GM19372 (cell line): Measurements from ENCODE around the gene TTC32.
A peak's percentile ranks its signal among the peaks of the same experiment; 100 is the strongest.

Experiments
- ATAC-seq: cut with Tn5 transposase; IDR thresholded peaks from one replicate; pipeline ENCODE4 v1.9.1; 2021; ENCODE audit warnings: mild to moderate bottlenecking, low read depth, moderate library complexity; ENCODE audit not compliant: unreplicated experiment

Gene TTC32

GRCh38 chr2:19878268-19879046 is 23.3 kb downstream of the TTC32 start:
- no peak for ATAC-seq

DNA sequence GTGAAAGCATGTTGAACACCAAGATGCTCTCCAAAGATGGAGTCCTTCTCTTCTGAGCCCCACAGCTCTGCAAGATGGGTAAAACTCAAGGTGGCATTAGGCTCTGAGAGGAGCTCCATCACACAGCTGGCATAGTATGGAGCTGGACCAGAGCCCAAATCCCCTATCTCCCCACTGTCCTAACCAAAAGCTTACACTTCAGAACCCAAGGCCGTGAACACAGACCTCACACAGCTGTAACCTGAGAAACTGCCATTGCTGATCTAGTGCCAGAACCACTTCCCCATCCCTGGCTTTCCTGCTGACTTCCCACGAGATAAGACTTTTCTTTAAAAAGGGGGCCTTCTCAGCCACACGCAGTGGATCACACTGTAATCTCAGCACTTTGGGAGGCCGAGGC is 25.0 kb downstream of the TTC32 start:
- ATAC-seq: no peak

- ATAC-seq: no peak
Observed at GRCh38 chr2:19875280-19875679, 26.5 kb downstream of the TTC32 start.

DNA sequence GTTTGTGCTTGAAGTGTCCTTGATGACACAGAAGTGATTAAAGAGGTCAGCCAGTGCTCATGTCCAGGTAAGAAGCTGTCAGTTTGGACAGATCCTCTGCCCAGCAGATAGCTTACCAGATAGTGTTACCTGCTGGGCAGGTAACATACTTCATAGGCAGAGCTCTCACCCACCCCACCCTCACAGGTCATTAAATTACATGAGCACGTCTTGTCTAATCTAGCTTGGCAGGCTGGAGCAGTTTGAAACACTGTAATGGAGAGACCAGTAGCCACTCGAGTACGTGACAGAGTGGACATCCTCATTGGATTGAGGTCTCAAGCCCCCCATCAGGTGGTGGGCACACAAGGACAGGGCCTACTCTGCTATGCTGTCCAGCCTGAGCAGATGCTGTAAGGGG is 27.1 kb downstream of the TTC32 start:
- no peak for ATAC-seq

DNA sequence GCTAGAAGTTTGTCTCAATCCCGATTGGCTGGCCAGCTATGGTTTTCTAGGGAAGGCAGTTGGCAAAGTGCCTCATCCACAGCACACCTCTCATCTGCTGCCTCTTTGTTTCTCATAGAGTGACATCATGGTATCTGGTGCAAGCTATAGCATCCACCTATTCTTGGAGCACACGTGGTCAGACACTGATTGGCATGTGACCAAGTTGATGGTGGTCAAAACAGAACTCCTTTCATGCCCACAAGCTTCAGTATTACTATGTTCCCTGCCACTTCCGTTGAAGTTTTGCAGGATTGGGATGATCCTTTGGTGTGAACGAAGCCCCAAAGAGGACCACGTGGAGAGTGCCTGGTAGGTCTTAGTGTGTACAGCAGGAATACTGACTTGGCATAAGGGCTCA is 28.8 kb downstream of the TTC32 start:
- no peak for ATAC-seq

- no peak for ATAC-seq
Observed at GRCh38 chr2:19872302-19872701, 29.5 kb downstream of the TTC32 start.

DNA sequence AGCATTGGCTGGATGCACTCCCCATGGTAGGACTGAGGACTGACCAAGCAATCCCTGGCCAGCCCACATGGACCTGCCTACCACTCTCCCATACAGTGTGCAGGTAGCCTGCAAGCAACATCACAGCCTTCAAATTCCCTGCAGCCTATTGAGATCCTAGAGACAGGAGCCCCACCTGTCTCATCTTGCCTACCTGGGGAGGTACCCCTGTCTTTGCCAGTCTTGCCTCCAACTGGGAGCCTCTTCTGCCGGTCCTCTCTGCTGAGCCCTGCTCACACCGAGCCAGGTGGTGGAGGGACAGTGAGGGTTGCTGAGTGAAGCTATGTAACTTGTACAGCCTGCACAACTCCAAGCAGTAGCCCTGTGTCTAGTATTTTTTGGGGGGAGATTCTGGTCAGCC is 29.9 kb downstream of the TTC32 start:
- no peak for ATAC-seq

GRCh38 chr2:19870792-19871191 is 31.0 kb downstream of the TTC32 start:
- ATAC-seq: no peak

- peak; percentile 73 for ATAC-seq
Observed at GRCh38 chr2:19868701-19869580, 32.8 kb downstream of the TTC32 start.

- ATAC-seq: peak; percentile 2
Observed at GRCh38 chr2:19868224-19868623, 33.6 kb downstream of the TTC32 start.

GRCh38 chr2:19866771-19867170 is 35.0 kb downstream of the TTC32 start:
- no peak for ATAC-seq

DNA sequence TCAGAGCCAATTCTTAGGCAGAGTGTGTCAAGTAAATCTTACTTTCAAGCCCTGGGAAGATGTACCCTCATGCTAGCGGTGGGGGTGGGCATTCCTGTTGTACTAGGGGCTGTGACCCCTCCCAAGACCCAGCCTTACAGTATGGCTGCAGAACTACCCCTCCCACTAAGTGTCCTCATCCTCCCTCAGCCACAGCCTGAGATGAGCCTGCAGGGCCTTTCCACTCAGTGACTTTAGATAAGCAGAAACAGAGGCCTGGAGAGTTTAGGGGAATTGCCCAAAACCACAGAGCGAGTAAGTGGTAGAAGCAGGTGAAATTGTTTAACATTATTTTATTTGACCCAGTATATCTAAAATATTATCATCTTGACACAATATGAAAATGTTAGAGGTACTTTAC is 36.6 kb downstream of the TTC32 start:
- ATAC-seq: no peak

GRCh38 chr2:19864381-19864780 is 37.4 kb downstream of the TTC32 start:
- ATAC-seq: no peak

DNA sequence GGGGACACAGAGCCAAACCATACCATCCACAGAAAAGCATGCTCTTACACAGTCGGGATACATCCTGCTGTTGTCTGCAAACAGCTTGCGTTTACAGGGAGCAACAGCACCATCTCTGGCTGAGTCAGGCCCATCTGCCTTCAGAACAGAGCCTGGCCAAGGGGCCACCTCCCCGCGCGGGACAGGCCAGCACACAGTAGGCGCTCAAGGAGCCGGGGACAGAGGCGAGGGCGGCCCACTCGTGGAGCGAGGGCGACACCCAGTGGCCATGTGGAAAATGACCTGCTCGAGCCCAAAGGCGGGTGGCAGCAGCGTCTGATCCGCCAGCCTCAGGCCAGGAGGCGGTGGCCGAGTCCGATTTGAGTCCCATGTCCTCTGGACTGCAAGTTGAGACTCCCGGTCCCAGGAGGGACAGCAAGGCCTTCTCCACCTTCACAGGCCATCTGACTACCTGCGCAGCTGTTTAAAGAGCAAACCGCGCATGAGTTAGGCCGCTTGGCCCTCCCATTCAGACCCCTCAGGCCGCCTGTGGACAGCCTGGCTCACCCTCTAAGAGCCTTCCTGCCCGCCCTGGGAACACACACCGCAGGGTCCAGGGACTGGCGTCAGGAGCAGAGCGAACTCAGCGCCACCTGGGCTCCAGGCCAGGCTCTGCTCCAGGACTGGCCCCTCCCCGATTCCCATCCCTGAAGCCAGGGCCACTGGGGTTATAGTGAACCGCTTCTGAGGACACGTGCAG is 38.3 kb downstream of the TTC32 start:
- ATAC-seq: peak; percentile 63

DNA sequence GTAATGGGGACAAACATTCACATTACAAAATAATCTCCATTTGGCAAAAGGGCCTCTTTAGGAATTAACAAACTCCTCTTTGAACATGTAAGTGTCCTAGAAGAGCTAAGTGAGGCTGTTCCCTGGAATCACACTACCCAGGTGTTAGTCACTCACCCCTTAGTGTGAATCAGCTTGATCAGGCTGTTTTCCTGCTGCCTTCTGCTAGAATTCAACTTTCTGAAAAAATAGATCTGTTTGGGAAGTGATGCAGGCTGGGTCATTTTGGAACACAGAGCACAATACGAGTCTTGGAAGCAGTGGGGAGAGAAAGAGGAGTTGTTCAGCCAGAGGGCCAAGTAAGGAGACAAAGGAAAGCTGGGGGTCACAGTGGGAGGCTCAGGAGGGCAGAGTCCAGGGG is 40.0 kb downstream of the TTC32 start:
- ATAC-seq: no peak

DNA sequence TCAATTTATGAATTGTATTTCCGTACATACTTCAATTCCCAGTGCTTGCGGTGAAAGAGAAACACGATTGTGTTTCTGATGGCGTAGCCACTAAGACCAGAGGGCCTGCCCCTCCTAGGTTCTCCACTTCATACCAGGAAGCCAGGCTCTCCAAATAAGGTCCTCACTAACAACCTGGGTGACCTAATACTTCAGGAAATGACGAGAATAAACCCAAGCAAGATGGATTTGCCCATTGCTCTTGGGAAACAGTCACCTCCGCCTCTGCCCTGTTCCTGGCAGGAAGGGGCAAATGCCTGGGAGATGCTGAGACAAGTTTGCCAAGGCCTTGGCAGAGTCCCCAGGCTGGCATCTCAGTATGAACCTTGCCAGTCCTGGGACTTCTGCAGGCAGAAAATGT is 41.8 kb downstream of the TTC32 start:
- no peak for ATAC-seq

DNA sequence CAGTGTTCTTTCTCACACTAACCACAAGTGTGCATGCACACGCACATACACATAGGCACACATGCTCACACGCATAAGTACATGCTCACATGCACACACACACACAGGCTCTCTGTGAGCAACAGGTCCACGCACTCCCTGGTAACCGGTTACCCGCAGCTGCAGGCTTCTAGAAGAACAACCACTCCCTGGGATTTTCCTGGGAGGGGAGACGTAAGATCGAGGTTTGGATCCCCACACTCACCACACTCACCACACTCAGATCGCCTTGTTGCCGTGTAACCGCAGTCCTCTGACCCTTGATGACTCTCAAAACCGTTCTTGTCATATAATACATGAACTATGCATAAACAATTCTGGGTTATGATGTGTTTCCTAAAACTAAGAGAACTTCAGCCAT is 42.2 kb downstream of the TTC32 start:
- no peak for ATAC-seq

GRCh38 chr2:19857806-19858205 is 44.0 kb downstream of the TTC32 start:
- ATAC-seq: no peak

- no peak for ATAC-seq
Observed at GRCh38 chr2:19857100-19857499, 44.7 kb downstream of the TTC32 start.

DNA sequence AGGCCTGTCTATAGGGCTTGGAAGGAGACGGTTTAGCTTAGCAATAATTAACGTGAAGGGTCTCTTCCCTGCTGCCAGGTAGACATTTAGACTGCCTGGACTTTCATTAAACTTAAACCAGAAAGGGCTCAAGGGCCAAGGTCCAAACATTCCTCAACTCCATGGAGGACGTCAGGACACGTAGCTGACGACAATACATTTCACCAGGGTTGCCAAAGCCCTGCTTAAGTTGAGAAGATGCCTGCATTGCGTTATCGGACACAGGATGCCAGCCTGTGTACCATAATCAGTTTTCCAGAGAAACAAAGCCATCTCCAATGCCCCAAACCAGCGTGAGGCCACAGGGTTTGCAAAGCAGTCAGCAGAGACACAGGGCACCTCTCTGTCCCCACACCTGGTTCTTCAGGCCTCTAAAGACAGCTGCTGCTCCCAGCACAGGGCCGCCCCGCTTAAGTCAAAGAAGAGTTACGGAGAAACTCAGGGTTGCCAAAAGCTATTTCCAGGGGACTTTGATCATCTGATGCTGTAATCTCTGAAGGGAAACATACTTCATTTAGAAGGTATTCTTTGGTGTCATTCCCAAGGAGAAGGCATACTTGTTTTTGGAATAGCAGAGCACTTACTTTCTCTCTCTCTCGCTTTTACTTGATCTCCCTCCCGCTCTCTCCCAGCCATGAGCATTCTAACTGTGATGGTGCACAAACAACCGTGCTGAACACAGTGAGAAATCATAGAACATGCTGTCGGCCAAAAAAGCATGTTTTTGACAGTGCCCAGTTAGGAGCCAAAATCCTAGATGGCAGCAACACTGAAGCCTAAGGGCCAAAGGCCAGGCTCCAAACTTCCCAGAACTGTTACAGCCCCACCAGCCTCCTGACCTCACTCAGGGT is 46.0 kb downstream of the TTC32 start:
- ATAC-seq: no peak
